HG02885 (cell line): ENCODE results near the gene EYA3.

Source experiments
- ATAC-seq: cut with Tn5 transposase; IDR thresholded peaks from one replicate; pipeline ENCODE4 v1.9.1; 2021; ENCODE audit warnings: mild to moderate bottlenecking; ENCODE audit not compliant: unreplicated experiment, poor library complexity

Gene EYA3

DNA sequence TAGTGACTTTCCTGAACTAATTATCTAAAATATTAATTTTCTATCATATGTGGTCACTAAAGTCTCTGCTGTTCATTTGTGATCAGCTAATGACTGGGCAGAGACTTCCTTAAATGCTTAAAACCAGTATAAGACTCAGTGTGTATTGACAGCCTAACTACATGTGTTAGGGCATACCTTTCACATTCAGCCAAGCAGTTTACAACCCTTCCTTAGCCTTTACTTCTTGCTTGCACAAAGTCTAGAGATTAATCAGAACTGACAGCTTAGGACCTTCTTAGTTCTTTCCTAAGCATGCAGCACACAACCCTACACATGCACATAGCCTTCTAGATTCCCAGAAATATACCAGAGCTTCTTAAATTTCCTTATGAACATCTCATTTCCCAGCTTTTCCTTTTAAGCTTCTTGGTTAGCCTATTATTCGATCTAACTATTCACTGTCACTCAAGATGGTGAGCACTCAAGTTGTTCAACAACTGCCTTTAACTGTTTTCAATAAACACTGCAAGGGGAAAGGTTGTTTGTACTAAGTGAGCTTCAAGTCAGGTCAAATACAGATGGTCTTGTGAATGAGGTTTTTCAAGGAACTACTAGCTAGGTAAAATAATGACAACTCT is 13.4 kb downstream of the EYA3 start:
- ATAC-seq, result no peak

DNA sequence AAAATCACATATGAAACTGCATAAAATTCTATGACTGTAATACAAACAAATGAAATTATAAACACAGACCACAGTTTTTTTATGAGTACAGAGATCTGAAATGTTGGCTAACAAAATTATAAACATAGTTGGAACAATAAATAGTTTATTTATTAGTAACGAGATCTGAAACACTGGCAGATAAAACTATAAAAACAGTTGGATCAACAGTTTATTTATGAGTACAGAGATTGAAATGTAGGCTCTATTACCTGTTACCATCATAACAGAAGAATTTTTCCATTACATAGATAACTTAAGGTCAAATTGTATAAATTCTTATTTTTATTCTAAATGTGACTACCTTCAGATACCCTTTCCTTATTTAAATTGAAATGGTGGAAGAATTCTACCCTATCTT is 14.5 kb downstream of the EYA3 start:
- ATAC-seq, result no peak

DNA sequence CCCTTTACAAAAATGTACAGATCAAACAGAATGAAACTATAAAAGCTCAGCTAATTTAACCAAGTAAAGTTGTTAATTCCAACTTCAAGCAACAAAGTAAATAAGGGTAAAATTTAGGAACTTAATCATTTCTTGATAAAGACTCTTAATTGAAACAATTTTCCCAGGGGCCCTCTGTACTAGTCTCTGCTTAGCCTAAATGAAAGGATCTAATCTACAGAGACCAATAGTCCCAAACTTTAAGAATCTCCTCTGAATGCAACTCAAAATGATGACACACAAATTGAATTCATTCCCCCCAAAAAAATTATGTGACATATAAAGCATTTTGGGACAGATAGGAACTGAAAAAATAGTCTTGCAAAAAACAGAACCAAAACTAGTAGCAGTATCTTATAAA is 16.6 kb downstream of the EYA3 start:
- no peak for ATAC-seq

DNA sequence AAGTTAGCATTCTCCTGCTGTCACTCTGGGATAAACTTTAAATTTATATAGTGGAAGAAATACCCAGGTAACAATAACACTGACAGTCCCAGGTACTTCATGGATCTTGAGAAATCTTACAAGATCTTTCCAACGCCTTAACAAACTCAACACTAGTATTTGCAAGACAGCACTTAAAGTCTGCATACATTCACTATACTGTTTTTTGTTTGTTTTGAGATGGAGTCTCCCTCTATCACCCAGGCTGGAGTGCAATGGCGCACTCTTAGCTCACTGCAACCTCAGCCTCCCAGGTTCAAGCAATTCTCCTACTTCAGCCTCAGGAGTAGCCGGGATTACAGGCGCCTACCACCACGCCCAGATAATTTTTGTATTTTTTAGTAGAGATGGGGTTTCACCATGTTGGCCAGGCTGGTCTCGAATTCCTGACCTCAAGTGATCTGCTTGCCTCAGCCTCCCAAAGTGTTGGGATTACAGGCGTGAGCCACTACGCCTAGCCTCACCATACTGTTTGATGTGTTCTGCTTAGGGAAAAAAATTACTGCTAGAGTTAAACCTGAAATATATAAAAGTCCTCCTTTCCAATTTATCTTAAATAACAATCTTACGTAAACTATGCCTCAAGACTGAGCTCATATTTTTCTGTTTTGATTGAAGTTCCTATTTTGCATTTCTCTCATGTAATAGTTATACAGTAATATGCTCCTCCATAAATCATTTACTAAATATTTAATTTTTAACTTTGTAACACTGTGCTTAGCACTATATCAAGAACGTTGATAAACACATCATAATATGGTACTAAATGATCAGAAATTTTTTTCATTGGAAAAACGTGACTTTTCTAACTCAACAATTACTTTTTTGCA is 17.5 kb downstream of the EYA3 start:
- ATAC-seq, result no peak

DNA sequence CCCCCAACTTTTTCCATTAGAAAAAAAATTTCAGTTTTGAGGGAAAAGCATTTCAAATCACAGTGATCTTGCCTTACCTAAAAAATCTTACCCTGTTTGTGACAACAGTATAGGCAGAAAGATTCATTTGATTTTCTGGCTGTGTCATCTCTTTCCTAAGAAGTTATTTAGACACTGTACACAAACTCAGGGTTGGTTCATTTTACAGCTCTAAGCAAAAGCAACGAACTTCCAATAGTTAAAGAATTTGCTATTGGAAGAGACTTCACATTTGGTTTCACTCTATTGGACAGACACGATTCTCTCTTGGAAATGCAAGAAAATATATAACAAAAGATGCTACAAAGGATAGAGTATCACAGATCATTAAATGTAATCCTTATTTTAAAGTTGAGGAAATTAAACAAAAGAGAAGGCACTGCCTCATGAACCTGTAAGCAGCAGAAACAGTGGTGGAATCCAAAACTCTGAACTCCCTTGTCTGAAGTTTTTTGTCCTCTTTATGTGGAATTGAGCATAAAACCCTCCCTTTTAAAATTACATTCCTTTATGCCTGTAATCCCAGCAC is 20.8 kb downstream of the EYA3 start:
- ATAC-seq, result no peak

DNA sequence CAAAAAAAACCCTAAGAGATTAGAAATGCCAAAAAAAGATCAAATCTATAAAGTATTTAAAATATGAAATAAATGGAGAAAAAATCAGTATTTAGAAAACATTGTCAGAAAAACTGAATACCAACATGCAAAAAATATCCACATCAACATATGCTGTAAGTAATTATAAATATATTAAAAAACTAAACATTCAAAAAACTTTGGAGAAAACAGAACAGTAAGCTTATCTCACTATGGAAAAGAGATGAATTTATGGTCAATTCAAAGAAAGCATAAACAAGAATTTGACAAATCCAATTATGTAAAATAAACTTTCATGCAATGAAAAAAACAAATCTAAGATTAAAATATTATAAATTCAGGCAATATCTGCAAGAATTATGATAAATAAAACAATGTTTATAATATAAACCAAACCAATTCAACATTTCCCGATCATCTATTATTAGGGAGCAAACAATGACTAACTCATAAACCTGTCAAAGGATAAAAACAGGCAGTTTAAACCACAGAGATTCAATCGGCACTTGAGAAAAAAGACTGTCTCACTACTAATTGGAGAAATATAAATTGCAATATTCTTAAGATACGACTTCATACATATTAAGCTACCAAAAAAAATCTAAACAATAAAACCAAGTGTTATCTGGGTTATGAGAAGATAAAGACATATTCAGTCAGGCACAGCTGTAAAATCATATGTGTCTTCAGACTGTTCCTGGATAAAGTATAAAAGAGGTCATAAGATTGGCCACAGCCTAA is 21.8 kb downstream of the EYA3 start:
- no peak for ATAC-seq

DNA sequence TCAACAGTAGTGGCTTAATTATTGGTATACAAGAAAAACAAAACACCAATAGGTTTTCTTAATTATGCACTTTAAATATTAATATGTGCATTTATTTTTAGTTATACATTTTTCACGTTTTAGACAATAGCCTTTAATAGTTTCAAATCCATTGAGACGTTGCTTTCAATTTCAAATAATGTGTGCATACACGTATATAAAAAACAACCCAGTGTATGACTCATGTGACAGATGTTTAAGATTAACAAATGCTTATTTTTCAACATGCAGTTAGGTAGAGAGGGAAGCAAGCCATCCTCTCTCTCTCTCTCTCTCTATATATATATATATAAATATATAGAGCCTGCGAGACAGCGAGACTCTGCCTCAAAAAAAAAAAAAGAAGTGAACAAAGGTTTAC is 24.3 kb downstream of the EYA3 start:
- no peak for ATAC-seq

DNA sequence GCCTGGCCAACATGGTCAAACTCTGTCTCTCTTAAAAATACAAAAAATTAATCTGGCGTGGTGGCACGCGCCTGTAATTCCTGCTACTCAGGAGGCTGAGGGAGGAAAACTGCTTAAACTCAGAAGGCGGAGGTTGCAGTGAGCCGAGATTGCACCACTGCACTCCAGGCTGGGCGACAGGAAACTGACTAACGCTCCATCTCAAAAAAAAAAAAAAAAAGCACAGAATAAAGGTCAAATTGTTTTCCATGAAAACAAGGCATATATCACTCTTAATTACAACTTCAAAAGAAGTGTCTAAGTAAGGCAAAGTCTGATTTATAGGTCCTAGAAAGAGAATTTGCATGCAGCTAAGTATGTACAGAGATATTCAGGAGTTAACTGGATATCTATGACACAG is 25.6 kb downstream of the EYA3 start:
- no peak for ATAC-seq

DNA sequence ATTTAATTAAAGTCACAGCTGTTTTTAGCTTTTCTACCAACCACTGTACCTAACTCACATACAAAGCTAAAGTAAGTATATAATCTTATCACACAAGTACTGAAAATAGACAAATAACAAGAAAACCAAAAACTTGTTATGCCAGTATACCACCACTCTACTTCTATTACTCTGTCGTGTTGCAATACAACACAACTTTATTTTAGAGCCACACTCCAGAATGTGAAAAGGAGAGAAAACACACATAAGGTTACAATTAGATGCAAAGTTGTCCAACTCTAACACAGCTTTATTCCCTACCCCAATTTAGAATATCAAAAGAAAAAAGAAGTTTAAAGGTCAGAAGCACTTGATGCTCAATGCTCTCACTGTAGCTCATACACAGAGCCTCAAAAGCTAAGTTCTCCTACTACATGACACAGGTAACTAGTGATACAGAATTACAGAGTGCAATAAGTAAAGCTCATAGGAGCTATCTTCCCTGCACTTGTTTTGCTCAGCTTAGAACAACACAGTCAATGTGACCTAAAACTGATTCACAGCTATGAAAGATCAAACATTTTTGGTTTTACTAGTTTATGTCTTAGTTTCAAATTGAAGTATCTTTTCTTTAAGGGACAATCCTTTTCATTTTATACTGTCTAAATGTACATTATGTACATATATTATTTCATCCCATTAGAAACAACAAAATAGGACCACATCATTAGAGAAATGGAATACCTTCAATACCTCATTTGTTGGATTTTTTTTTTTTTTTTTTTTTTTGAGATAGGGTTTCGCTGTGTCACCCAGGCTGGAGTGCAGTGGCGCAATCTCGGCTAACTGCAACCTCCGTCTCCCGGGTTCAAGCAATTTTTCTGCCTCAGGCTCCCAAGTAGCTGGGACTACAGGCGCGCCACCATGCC is 29.2 kb downstream of the EYA3 start:
- no peak for ATAC-seq

DNA sequence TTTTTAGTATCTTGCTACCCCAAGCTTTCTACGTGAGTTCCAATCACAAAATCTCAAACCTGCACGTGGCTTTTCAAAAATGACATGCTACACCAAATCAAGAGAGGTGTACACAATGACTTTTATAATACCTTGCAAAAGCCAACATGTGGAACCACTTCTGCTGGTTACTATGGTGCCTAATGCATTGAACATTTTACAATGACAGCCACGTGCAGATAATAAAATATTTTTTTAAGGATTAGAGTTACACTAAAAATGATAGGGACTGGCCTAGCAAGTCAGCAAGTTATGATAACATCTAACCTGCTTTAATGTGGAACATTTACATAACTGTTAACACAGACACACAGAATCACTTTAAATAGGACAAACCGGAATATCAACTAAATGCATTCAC is 30.2 kb downstream of the EYA3 start:
- no peak for ATAC-seq

DNA sequence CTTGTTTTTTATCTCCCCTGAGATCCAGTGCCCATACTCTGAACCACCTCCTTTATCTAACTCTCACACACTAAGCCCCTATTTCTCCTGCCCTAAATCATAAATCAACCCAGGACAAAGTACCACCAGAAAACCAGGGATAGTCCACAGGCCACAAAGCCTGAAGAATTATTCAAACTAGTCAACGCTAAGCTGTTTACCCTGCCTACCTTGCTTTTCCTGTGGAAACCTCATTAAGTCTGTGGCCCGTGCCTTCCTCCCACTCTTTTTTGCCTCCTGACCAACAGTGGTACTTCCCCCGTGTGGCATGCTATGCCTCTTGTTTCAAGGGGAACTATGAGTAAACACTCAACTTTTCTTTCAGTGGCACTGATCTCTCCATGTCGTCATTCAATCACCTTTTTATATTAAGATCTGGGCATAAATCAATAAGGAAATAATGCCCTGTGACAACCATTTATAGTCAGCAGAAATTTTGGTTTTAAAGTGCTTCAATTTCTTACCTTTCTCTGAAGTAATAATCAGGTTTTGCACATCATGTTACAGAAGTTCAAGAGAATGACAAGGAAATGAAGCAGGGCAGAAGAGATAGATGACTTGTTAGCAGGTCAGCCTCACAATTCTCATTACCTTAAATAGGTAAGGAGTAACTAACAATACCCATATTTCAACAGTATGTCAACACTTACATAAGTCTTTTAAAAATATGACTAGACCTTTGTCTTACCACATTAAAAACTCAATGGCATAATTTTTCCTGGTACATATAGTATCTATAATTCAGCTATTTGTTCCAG is 32.1 kb downstream of the EYA3 start:
- ATAC-seq, result peak; percentile 62

DNA sequence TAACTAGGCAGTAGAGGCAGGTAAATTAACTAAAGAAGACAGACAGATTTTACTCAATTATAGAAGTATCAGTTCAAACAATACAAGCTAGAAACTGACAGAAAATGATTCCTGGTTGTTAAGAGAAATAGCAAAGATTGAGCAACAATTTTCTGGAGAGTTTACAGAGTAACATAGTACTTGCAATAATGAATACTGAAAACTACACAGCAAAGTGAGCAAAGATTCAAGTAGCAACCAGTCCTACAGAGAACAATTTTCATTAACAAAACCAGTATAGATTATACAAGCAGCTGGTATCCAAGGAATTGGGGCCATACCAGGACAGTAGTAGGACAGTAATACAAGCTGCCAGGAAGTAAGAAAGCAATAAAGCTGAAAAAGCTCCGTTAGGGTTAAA is 37.6 kb downstream of the EYA3 start:
- ATAC-seq, result no peak

DNA sequence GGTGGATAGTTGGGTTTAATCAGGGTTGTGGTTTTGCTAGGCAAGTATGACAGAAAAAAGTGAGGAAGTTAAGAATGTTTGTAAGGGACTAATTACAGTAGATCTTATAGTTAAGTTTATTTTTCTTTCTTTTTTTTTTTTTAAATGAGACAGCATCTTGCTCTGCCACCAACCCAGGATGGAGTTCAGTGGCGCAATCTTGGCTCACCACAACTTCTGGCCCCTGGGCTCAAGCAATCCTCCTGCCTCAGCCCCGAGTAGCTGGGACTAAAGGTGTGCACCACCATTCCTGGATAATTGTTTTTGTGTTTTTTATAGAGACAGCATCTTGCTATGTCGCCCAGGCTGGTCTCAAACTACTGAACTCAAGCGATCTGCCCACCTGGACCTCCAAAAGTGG is 41.7 kb downstream of the EYA3 start:
- ATAC-seq, result no peak

DNA sequence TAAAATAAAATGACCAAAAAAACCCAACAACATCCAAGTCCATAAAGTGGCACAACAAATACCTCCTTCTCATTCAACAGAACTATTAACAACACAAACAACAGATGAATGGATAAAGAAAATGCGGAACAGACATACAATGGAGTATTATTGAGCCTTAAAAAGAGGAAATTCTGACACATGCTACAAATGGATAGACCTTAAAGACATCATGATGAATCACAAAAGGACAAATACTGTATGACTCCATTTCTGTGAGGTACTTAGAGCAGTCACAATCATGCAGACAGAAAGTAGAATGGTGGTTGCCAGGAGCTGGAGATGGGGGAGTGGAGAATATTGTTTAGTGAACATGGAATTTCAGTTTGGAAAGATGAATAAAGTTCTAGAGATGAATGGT is 42.6 kb downstream of the EYA3 start:
- no peak for ATAC-seq

DNA sequence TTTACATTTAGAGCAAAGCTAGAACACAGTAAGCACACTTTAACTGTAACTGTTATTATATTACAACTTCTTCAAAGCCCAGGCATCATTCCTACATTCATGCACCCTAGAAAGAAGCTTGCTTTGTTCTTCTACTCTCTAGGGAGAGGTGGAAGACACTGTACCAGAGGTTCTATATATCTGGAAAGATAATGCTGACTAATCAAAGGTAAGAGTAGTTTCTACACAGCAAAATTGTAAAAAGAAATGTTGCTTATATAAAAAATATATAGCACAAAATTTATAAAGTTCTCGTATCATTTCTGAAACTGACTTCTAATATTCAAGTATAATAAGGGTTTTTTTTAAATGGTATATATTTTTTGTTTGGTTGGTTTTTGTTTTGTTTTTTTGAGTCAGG is 44.0 kb downstream of the EYA3 start:
- ATAC-seq, result no peak

DNA sequence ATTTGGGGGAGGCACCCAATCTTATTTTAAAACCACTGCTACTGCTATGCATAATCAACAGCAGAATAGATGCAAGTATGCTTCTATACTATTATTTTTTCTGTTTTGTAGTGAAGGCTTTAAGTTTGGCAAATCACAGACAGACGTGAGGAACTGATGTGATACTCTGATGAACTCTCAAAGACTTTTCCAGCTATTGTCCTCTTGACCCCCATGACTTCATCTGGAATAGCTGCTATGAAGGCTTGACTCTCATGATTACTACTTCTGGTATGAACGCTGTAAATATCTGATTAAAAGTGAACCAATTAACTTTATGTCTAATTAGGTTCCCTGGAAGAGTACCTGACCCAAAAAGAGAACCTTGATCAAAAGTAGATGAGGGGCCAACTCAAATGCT is 49.1 kb downstream of the EYA3 start:
- no peak for ATAC-seq

DNA sequence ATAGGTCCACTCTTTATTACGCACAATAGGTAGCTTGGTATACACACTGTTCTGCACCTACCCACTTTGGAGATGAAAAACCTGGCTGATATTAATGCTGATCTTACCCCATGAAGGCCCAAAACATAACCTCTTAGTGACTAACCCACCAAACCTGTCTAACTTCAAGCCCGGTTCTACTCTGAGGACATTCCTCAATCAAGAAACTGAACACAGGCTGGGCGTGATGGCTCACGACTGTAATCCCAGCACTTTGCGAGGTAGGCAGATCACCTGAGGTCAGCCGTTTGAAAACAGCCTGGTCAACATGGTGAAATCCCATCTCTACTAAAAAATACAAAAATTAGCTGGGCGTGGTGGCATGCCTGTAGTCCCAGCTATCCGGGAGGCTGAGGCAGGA is 50.5 kb downstream of the EYA3 start:
- no peak for ATAC-seq

DNA sequence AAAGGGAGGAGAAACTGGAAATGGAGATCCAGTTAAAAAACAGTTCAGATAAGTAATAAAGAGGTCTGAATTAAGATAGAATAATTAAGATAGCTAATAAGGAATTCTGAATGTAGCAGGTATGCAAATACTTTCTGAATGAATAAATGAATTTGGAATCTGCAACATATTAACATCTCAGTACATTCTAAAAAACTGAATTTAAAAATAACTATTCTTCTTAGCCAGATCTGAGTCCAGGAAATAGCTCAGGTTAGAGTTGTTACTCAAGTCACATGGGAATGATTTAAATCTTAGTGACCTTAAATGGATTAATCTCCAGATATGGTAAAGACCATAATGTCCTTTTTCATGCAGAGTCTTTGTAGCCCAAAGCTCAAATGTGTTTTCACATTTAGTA is 51.2 kb downstream of the EYA3 start:
- ATAC-seq, result no peak

DNA sequence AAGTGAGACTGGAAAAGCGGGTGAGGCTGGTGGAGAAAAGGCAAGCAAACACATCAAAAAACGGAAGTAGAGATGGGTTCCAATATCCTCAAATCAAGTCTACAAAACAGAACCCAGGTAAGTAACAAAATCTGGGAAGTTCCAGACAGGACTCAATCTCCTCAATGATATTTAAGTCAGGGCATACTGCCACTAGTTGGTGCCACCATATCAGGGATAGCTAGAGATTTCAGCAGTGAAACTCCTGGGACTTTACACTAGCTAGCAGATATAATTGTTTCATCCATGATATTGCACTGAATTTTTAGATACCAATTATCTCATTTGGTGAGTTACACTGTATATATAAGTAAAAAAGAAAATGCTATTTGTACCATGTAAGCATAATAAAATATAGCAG is 52.0 kb downstream of the EYA3 start:
- ATAC-seq, result no peak
